Fibroblast of lung (primary cell): ENCODE data around the gene COP1.

Experiments used
- EZH2 ChIP-seq: IDR thresholded peaks from 2 replicates; pipeline ENCODE4 v1.5.1; 2012; ENCODE audit warnings: low read length, control low read depth, mild to moderate bottlenecking; ENCODE audit errors: missing control alignments
- TF ChIP-seq, protein P1 (sequence below), 2 donors: IDR thresholded peaks in 1 of 2; conservative IDR thresholded peaks in 1 of 2; 1 replicate in 1 of 2; 2 replicates in 1 of 2; pipeline ENCODE4 v1.5.1; 2011 to 2012; ENCODE audit warnings: low read length in 2 of 2, control low read depth in 1 of 2, inconsistent platforms in 1 of 2, low read depth in 1 of 2, mild to moderate bottlenecking in 1 of 2

DNA sequence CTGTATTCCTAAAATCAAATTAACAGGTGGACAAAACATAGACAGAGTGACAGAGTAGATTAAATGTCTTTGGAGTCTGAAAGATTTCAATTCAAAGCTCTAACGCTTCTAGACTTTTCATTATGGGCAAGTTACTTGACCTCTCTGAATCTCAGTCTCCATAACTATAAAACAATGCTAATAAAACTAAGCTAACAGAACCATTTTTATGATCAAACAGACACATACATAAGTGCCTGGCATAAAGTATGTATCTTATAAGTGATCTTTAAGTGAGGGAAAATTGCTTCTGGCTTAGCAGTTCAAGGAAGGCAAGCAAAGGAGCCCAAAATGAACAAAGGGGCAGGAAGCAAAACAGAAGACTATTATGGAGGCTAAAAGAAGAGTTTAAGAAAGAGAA lies 246.9 kb downstream of the COP1 start:
- TF ChIP-seq, protein P1, sequence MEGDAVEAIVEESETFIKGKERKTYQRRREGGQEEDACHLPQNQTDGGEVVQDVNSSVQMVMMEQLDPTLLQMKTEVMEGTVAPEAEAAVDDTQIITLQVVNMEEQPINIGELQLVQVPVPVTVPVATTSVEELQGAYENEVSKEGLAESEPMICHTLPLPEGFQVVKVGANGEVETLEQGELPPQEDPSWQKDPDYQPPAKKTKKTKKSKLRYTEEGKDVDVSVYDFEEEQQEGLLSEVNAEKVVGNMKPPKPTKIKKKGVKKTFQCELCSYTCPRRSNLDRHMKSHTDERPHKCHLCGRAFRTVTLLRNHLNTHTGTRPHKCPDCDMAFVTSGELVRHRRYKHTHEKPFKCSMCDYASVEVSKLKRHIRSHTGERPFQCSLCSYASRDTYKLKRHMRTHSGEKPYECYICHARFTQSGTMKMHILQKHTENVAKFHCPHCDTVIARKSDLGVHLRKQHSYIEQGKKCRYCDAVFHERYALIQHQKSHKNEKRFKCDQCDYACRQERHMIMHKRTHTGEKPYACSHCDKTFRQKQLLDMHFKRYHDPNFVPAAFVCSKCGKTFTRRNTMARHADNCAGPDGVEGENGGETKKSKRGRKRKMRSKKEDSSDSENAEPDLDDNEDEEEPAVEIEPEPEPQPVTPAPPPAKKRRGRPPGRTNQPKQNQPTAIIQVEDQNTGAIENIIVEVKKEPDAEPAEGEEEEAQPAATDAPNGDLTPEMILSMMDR (conservative IDR thresholded peaks at IDR 0.05 in 1 of 2, IDR thresholded peaks at IDR 0.05 in 1 of 2; ENCODE audit: low read depth in 1 of 2, low read length in 2 of 2), result no peak
- no peak for TF ChIP-seq EZH2
